Gastroesophageal sphincter (tissue), 4 donors: Measurements from ENCODE around the gene HUS1B. TPM values are rescaled to one million over a fixed set of nuclear protein-coding genes. Genes with fewer than 3 reads are reported as not detected.

Experiments used
- ATAC-seq: fragments of 150-250 bp; one replicate; pipeline ENCODE4 v1.9.1; 2016; ENCODE audit warnings: mild to moderate bottlenecking, moderate library complexity
- H3K27ac ChIP-seq, 4 donors: fragments of 200-600 bp; sonication (generic) in 3 of 4; 1 replicate in 3 of 4; 2 replicates in 1 of 4; pipeline ENCODE4 v1.5.1; 2016 to 2019
- H3K27me3 ChIP-seq: fragments of 200-600 bp; sonication (generic); one replicate; pipeline ENCODE4 v1.5.1; 2019
- H3K36me3 ChIP-seq, 2 donors: fragments of 200-600 bp; sonication (generic); one replicate each; pipeline ENCODE4 v1.5.1; 2019; ENCODE audit warnings: control low read depth in 1 of 2
- H3K4me1 ChIP-seq, 3 donors: fragments of 200-600 bp; sonication (generic); 1 replicate in 2 of 3; 2 replicates in 1 of 3; pipeline ENCODE4 v1.5.1; 2016 to 2019; ENCODE audit warnings: control low read depth in 2 of 3
- H3K4me3 ChIP-seq, 2 donors: fragments of 200-600 bp; sonication (generic); one replicate each; pipeline ENCODE4 v1.5.1; 2019; ENCODE audit warnings: mild to moderate bottlenecking in 1 of 2, moderate library complexity in 1 of 2
- H3K9me3 ChIP-seq, 3 donors: fragments of 200-600 bp; sonication (generic); one replicate each; pipeline ENCODE4 v1.5.1; 2017 to 2019; ENCODE audit warnings: control low read depth in 2 of 3
- CTCF ChIP-seq, 4 experiments: fragments of 200-600 bp in 2 of 4; fragments of 450-650 bp in 2 of 4; sonication (generic) in 1 of 4; IDR thresholded peaks; one replicate each; pipeline ENCODE4 v1.5.1; 2017 to 2019; ENCODE audit warnings: antibody characterized with exemption in 4 of 4, mild to moderate bottlenecking in 2 of 4, moderate library complexity in 2 of 4
- EP300 ChIP-seq: sonication (generic); formaldehyde crosslinking; IDR thresholded peaks from one replicate; pipeline ENCODE4 v1.6.1; 2017; ENCODE audit warnings: antibody characterized with exemption, mild to moderate bottlenecking
- POLR2A ChIP-seq, 2 donors: fragments of 450-650 bp; IDR thresholded peaks; one replicate each; pipeline ENCODE4 v1.6.1; 2017; ENCODE audit warnings: antibody characterized with exemption in 2 of 2, mild to moderate bottlenecking in 2 of 2, moderate library complexity in 1 of 2
- POLR2AphosphoS5 ChIP-seq: sonication (generic); formaldehyde crosslinking; IDR thresholded peaks from one replicate; pipeline ENCODE4 v1.6.1; 2017; ENCODE audit warnings: antibody characterized with exemption
- WGBS, 2 donors: methylation state at CpG; one replicate each; pipeline ENCODE4 v1.1.5; 2018; ENCODE audit warnings: low coverage in 1 of 2; 5-methylcytosine and 5-hydroxymethylcytosine counted together
- total RNA-seq, 4 donors: library from RNA; depleted of rRNA; stranded (reverse); fragments of >200 nt; gene quantifications; one replicate each; pipeline ENCODE4 v1.1.0, GENCODE V29; 2016

Gene HUS1B
- total RNA-seq, 4 donors from 2014 or later = 0.77 to 2.3 (median 2.0) TPM; not detected in 1

GRCh38 chr6:686497-686896 is 29.6 kb upstream of the HUS1B start:
- ATAC-seq = no peak
- Histone ChIP-seq H3K27me3 (no peaks in the 10 kb centered on the region), H3K27ac (no peak overlapping the region)

GRCh38 chr6:684831-685636 is 28.1 kb upstream of the HUS1B start:
- Histone ChIP-seq H3K27me3 (no peaks in the 10 kb centered on the region), H3K4me3 (no peak overlapping the region), H3K9me3 (no peaks in the 10 kb centered on the region), H3K4me1 (peaks cover 0 to 67% (median 8%) of the 10 kb centered on the region in 3 donors), H3K27ac (peak overlapping the region in 2 of 4 donors; percentile 57 to 81), H3K36me3 (no peaks in the 10 kb centered on the region)
- TF ChIP-seq POLR2AphosphoS5 = no peak
- no peak for TF ChIP-seq POLR2A (IDR thresholded peaks at IDR 0.05)
- no peak for TF ChIP-seq CTCF (IDR thresholded peaks at IDR 0.05)
- TF ChIP-seq EP300 = no peak
- 71 to 96% methylated on average over 6 of the region's 6 CpGs for WGBS, 2 donors
- ATAC-seq = no peak

More at GRCh38 chr6:686497-686896, 29.6 kb upstream of the HUS1B start:
- no peak overlapping the region for H3K4me3 ChIP-seq
- no peak for TF ChIP-seq POLR2A (IDR thresholded peaks at IDR 0.05)
- TF ChIP-seq CTCF (IDR thresholded peaks at IDR 0.05) = peak in 1 of 4 experiments; percentile 15
- no peak for TF ChIP-seq POLR2AphosphoS5
- 53 to 69% methylated on average over 2 to 3 of the region's 3 CpGs for WGBS, 2 donors
- peaks cover 0 to 62% (median 8%) of the 10 kb centered on the region in 3 donors for H3K4me1 ChIP-seq
- H3K36me3 ChIP-seq = no peaks in the 10 kb centered on the region
- H3K9me3 ChIP-seq = no peaks in the 10 kb centered on the region

GRCh38 chr6:683742-684440 is 27.0 kb upstream of the HUS1B start:
- H3K36me3 ChIP-seq = no peaks in the 10 kb centered on the region
- H3K4me1 ChIP-seq = peaks cover 0 to 76% (median 8%) of the 10 kb centered on the region in 3 donors
- peak overlapping the region; percentile 60 to 81 (median 74) for H3K27ac ChIP-seq
- TF ChIP-seq POLR2AphosphoS5 = no peak
- no peak for TF ChIP-seq POLR2A (IDR thresholded peaks at IDR 0.05)
- no peak for TF ChIP-seq CTCF (IDR thresholded peaks at IDR 0.05)
- no peak for TF ChIP-seq EP300
- H3K27me3 ChIP-seq = no peaks in the 10 kb centered on the region
- peak; percentile 53 for ATAC-seq
- H3K9me3 ChIP-seq = no peaks in the 10 kb centered on the region
- 5 to 7% methylated on average over 8 of the region's 15 CpGs for WGBS, 2 donors
- H3K4me3 ChIP-seq = peak overlapping the region; percentile 33 to 45

GRCh38 chr6:680666-681340 is 23.9 kb upstream of the HUS1B start:
- Histone ChIP-seq H3K9me3 (no peaks in the 10 kb centered on the region), H3K4me3 (no peak overlapping the region), H3K27ac (peak overlapping the region in 2 of 4 donors; percentile 8 to 81), H3K36me3 (no peaks in the 10 kb centered on the region), H3K4me1 (peaks cover 0 to 78% (median 12%) of the 10 kb centered on the region in 3 donors), H3K27me3 (no peaks in the 10 kb centered on the region)
- 86 to 98% methylated on average over 5 of the region's 5 CpGs for WGBS, 2 donors
- no peak for ATAC-seq
- TF ChIP-seq EP300 (no peak), CTCF (IDR thresholded peaks at IDR 0.05) (no peak), POLR2AphosphoS5 (no peak), POLR2A (IDR thresholded peaks at IDR 0.05) (no peak)
